H1 (cell line): Measurements from ENCODE around the gene CCDC18. TPM values are rescaled to one million over a fixed set of nuclear protein-coding genes. Genes with fewer than 3 reads are reported as not detected.

Source experiments
- CTCF ChIA-PET: fragments of 300-600 bp; sonication (Branson Sonifier 250); formaldehyde crosslinking; loops from one replicate; lab custom pipeline; 2021; ENCODE audit not compliant: partially characterized antibody; lab: Charles Lee
- POLR2A ChIA-PET: fragments of 300-600 bp; sonication (Branson Sonifier 250); formaldehyde crosslinking; loops from one replicate; lab custom pipeline; 2021; ENCODE audit warnings: inconsistent platforms; ENCODE audit not compliant: partially characterized antibody; lab: Charles Lee
- DNase-seq, 2 experiments: peaks; one replicate each; pipeline versions ENCODE4 v3.0.0 to v3.0.0-alpha.2; 2010 to 2022; ENCODE audit warnings: low spot score in 2 of 2, low read depth in 1 of 2, mixed read lengths in 1 of 2
- FAIRE-seq: peaks from 2 replicates; lab custom pipeline; 2011; peaks lifted over from hg19 to GRCh38; lab: Jason Lieb, UNC
- H2AFZ ChIP-seq: 2 replicates; pipeline ENCODE4 v1.8.1; 2012; ENCODE audit warnings: low read length, inconsistent platforms
- H2AK5ac ChIP-seq: 2 replicates; pipeline ENCODE4 v1.6.1; 2013; ENCODE audit warnings: low read depth, low read length
- H2BK120ac ChIP-seq: replicated peaks from 2 replicates; pipeline ENCODE3; 2013; ENCODE audit warnings: low read depth, low read length, inconsistent platforms
- H2BK12ac ChIP-seq: 2 replicates; pipeline ENCODE4 v1.6.1; 2013; ENCODE audit warnings: low read depth, low read length
- H2BK15ac ChIP-seq: 2 replicates; pipeline ENCODE4 v1.6.1; 2013; ENCODE audit warnings: low read length
- H2BK20ac ChIP-seq: 2 replicates; pipeline ENCODE4 v1.6.1; 2013; ENCODE audit warnings: low read length
- H2BK5ac ChIP-seq: 2 replicates; pipeline ENCODE4 v1.6.1; 2013; ENCODE audit warnings: low read depth, low read length
- H3K14ac ChIP-seq: 2 replicates; pipeline ENCODE4 v1.6.1; 2013; ENCODE audit warnings: inconsistent platforms; ENCODE audit not compliant: insufficient read length
- H3K18ac ChIP-seq: 2 replicates; pipeline ENCODE4 v1.6.1; 2013; ENCODE audit warnings: low read length; ENCODE audit errors: extremely low read depth
- H3K23ac ChIP-seq: 2 replicates; pipeline ENCODE4 v1.6.1; 2013; ENCODE audit warnings: inconsistent platforms; ENCODE audit not compliant: insufficient read length
- H3K23me2 ChIP-seq: 2 replicates; pipeline ENCODE4 v1.6.1; 2013; ENCODE audit warnings: low read depth, low read length
- H3K27ac ChIP-seq: 2 replicates; pipeline ENCODE4 v1.6.1; 2011; ENCODE audit warnings: low read depth, low read length, inconsistent platforms
- H3K27me3 ChIP-seq, 4 experiments: replicated peaks in 1 of 4; 1 replicate in 1 of 4; 2 replicates in 3 of 4; pipeline versions ENCODE4 v1.6.1 to v1.8.1; 2011 to 2013; ENCODE audit warnings: low read length in 3 of 4, mild to moderate bottlenecking in 3 of 4, inconsistent platforms in 2 of 4, mixed read lengths in 2 of 4, moderate library complexity in 1 of 4; ENCODE audit not compliant: control insufficient read depth in 3 of 4, insufficient read depth in 3 of 4; ENCODE audit errors: extremely low read depth in 1 of 4
- H3K36me3 ChIP-seq, 4 experiments: 2 replicates each; pipeline versions ENCODE4 v1.6.1 to v1.8.1; 2011 to 2013; ENCODE audit warnings: mild to moderate bottlenecking in 4 of 4, low read length in 3 of 4, moderate library complexity in 2 of 4, control low read depth in 1 of 4, inconsistent platforms in 1 of 4; ENCODE audit not compliant: insufficient read depth in 4 of 4, control insufficient read depth in 2 of 4
- H3K4ac ChIP-seq: replicated peaks from 2 replicates; pipeline ENCODE3; 2013; ENCODE audit warnings: low read length, low read depth, mixed read lengths, inconsistent platforms; ENCODE audit not compliant: insufficient read length
- H3K4me1 ChIP-seq, 4 experiments: replicated peaks in 1 of 4; 1 replicate in 1 of 4; 2 replicates in 3 of 4; pipeline versions ENCODE4 v1.6.1 to v1.8.1; 2011 to 2013; ENCODE audit warnings: low read length in 3 of 4, inconsistent platforms in 2 of 4, mixed read lengths in 1 of 4; ENCODE audit not compliant: insufficient read depth in 4 of 4, control insufficient read depth in 3 of 4
- H3K4me2 ChIP-seq, 2 experiments: 2 replicates each; pipeline versions ENCODE4 v1.6.1 to v1.8.1; 2011 to 2013; ENCODE audit warnings: low read depth in 2 of 2, low read length in 2 of 2, control low read depth in 1 of 2, inconsistent platforms in 1 of 2, mild to moderate bottlenecking in 1 of 2; ENCODE audit not compliant: insufficient read depth in 1 of 2
- H3K4me3 ChIP-seq, 4 experiments: fragments of 200-600, 300-600 bp in 1 of 4; sonication (generic), shearing (Covaris generic), sonication (Bioruptor Twin) in 1 of 4; 2 replicates each; pipeline versions ENCODE4 v1.5.1 to v1.8.1; 2011 to 2016; ENCODE audit warnings: low read length in 4 of 4, low read depth in 3 of 4, control low read depth in 2 of 4, inconsistent platforms in 2 of 4, mild to moderate bottlenecking in 2 of 4, mixed read lengths in 1 of 4, moderate library complexity in 1 of 4; ENCODE audit not compliant: insufficient read depth in 2 of 4; ENCODE audit errors: extremely low read depth in 1 of 4
- H3K56ac ChIP-seq: replicated peaks from 2 replicates; pipeline ENCODE3; 2013; ENCODE audit warnings: low read depth, mild to moderate bottlenecking, mixed read lengths, low read length, inconsistent platforms; ENCODE audit not compliant: insufficient read length
- H3K79me1 ChIP-seq: 2 replicates; pipeline ENCODE4 v1.6.1; 2013; ENCODE audit warnings: low read depth, low read length, control low read depth
- H3K79me2 ChIP-seq, 2 experiments: 2 replicates each; pipeline versions ENCODE4 v1.6.1 to v1.8.1; 2012 to 2013; ENCODE audit warnings: low read length in 2 of 2, mild to moderate bottlenecking in 2 of 2, inconsistent platforms in 1 of 2; ENCODE audit not compliant: insufficient read depth in 2 of 2, control insufficient read depth in 1 of 2
- H3K9ac ChIP-seq, 4 experiments: replicated peaks in 1 of 4; 1 replicate in 1 of 4; 2 replicates in 3 of 4; pipeline versions ENCODE4 v1.6.1 to v1.8.1; 2011 to 2013; ENCODE audit warnings: low read depth in 3 of 4, low read length in 3 of 4, control low read depth in 2 of 4, mild to moderate bottlenecking in 2 of 4, moderate library complexity in 2 of 4, inconsistent platforms in 1 of 4; ENCODE audit errors: extremely low read depth in 1 of 4
- H3K9me3 ChIP-seq, 2 experiments: 2 replicates each; pipeline versions ENCODE4 v1.6.1 to v1.8.1; 2012 to 2013; ENCODE audit warnings: mild to moderate bottlenecking in 2 of 2, moderate library complexity in 2 of 2, control low read depth in 1 of 2, inconsistent platforms in 1 of 2, low read depth in 1 of 2, low read length in 1 of 2, mixed read lengths in 1 of 2; ENCODE audit not compliant: insufficient read depth in 2 of 2
- H4K20me1 ChIP-seq, 2 experiments: replicated peaks in 1 of 2; 2 replicates each; pipeline versions ENCODE3 to v1.8.1; 2011 to 2013; ENCODE audit warnings: inconsistent platforms in 2 of 2, low read length in 2 of 2, mild to moderate bottlenecking in 1 of 2; ENCODE audit not compliant: insufficient read depth in 2 of 2, control insufficient read depth in 1 of 2
- H4K5ac ChIP-seq: 2 replicates; pipeline ENCODE4 v1.6.1; 2013; ENCODE audit warnings: low read length, low read depth, mixed read lengths, inconsistent platforms; ENCODE audit not compliant: insufficient read length
- H4K8ac ChIP-seq: 2 replicates; pipeline ENCODE4 v1.8.0; 2013; ENCODE audit warnings: mild to moderate bottlenecking, moderate library complexity, low read length, inconsistent platforms; ENCODE audit not compliant: insufficient read depth; ENCODE audit errors: extremely low read depth
- H4K91ac ChIP-seq: replicated peaks from 2 replicates; pipeline ENCODE3; 2013; ENCODE audit warnings: low read length, mixed read lengths, inconsistent platforms; ENCODE audit not compliant: insufficient read length
- CBX5 ChIP-seq: fragments of 300-800, 300-1000 bp; sonication (generic); IDR thresholded peaks from 2 replicates; pipeline ENCODE4 v1.7.1; 2016; ENCODE audit warnings: antibody characterized with exemption, low read length, low read depth
- CHD2 ChIP-seq: IDR thresholded peaks from 2 replicates; pipeline ENCODE4 v1.6.1; 2012; ENCODE audit warnings: low read length, improper control_type of control experiment
- E2F6 ChIP-seq: IDR thresholded peaks from 2 replicates; pipeline ENCODE4 v1.6.1; 2012; ENCODE audit warnings: inconsistent platforms
- GTF2F1 ChIP-seq: IDR thresholded peaks from 2 replicates; pipeline ENCODE4 v1.6.1; 2012; ENCODE audit warnings: low read depth, low read length, improper control_type of control experiment, borderline replicate concordance
- JUN ChIP-seq: IDR thresholded peaks from 2 replicates; pipeline ENCODE4 v1.6.1; 2011; ENCODE audit warnings: low read depth, mild to moderate bottlenecking, improper control_type of control experiment, low read length
- MAFK ChIP-seq: IDR thresholded peaks from 2 replicates; pipeline ENCODE4 v1.6.1; 2012; ENCODE audit warnings: low read depth, mild to moderate bottlenecking, improper control_type of control experiment, low read length
- POU5F1 ChIP-seq: IDR thresholded peaks from 2 replicates; pipeline ENCODE4 v1.6.1; 2011; ENCODE audit warnings: low read depth, mild to moderate bottlenecking, low read length, moderate library complexity
- RFX5 ChIP-seq: IDR thresholded peaks from 2 replicates; pipeline ENCODE4 v1.6.1; 2011; ENCODE audit warnings: low read depth, low read length, improper control_type of control experiment, borderline replicate concordance
- SIN3A ChIP-seq, 2 experiments: IDR thresholded peaks in 1 of 2; conservative IDR thresholded peaks in 1 of 2; 2 replicates each; pipeline ENCODE4 v1.6.1; 2011 to 2012; ENCODE audit warnings: low read length in 2 of 2, improper control_type of control experiment in 1 of 2, low read depth in 1 of 2, mild to moderate bottlenecking in 1 of 2
- SP1 ChIP-seq: IDR thresholded peaks from 2 replicates; pipeline ENCODE4 v1.6.1; 2011; ENCODE audit warnings: low read depth, low read length
- USF2 ChIP-seq: IDR thresholded peaks from 2 replicates; pipeline ENCODE4 v1.6.1; 2011; ENCODE audit warnings: low read length, improper control_type of control experiment
- YY1 ChIP-seq: IDR thresholded peaks from 2 replicates; pipeline ENCODE4 v1.6.1; 2011; ENCODE audit warnings: low read depth, mild to moderate bottlenecking, low read length
- WGBS, 2 experiments: shearing (Covaris generic) in 1 of 2; methylation state at CpG; one replicate each; pipeline versions ENCODE4 v1.1.6 to v1.1.7; 2013 to 2015; ENCODE audit warnings: low lambda C conversion rate in 2 of 2, mixed read lengths in 2 of 2, inconsistent platforms in 1 of 2, low coverage in 1 of 2, missing lambda C conversion rate in 1 of 2; ENCODE audit not compliant: insufficient replicate concordance in 2 of 2, insufficient coverage in 1 of 2, insufficient read length in 1 of 2; ENCODE audit errors: extremely low coverage in 1 of 2, missing lambda C conversion rate in 1 of 2; 5-methylcytosine and 5-hydroxymethylcytosine counted together
- polyA plus RNA-seq, 7 experiments: library from polyadenylated mRNA; depleted of rRNA in 3 of 7; stranded (reverse) in 5 of 7; unstranded in 2 of 7; fragments of >200 nt in 5 of 7; fragments of 200-250 nt in 2 of 7; gene quantifications; 1 replicate in 5 of 7; 2 replicates in 1 of 7; 4 replicates in 1 of 7; pipeline versions ENCODE4 v1.2.1 to v1.2.3, GENCODE V29; 2011 to 2013; ENCODE audit warnings: missing spikeins in 2 of 7, mixed read lengths in 2 of 7
- total RNA-seq: library from RNA; stranded (reverse); fragmentation: NEBNext Ultra II Directional; extraction: Animal tissue kit (Norgen Biotek cat#: 25700); gene quantifications from 2 replicates; pipeline ENCODE4 v1.2.1, GENCODE V29; 2021

CCDC18 gene
- total and polyA plus RNA-seq, 2 of the 8 experiments (the other 6 are each of a cell fraction or from before 2014, with no cell fraction given) = 3.0 to 21.2 TPM

- no peak for FAIRE-seq
- H3K9ac ChIP-seq = no peak overlapping the region
- TF ChIP-seq YY1 = no peak
- TF ChIP-seq JUN = no peak
- TF ChIP-seq E2F6 = no peak
- TF ChIP-seq GTF2F1 = no peak
- TF ChIP-seq USF2 = no peak
- TF ChIP-seq RFX5 = no peak
- no peak for TF ChIP-seq SIN3A (conservative IDR thresholded peaks at IDR 0.05 in 1 of 2, IDR thresholded peaks at IDR 0.05 in 1 of 2; ENCODE audit: low read depth in 1 of 2, low read length in 2 of 2)
- TF ChIP-seq MAFK = no peak
- no peak for TF ChIP-seq CBX5
- TF ChIP-seq POU5F1 = no peak
- TF ChIP-seq CHD2 = no peak
- no peak for TF ChIP-seq SP1
Observed at GRCh38 chr1:93223023-93223675, 42.6 kb downstream of the CCDC18 start.

More at GRCh38 chr1:93223023-93223675, 42.6 kb downstream of the CCDC18 start:
- Histone ChIP-seq H3K27ac (no peak overlapping the region), H2AFZ (no peak overlapping the region), H4K8ac (no peak overlapping the region), H3K36me3 (peaks cover 3 to 69% (median 24%) of the 10 kb centered on the region in 4 experiments; a peak in 7 of 8 replicates), H4K20me1 (no peaks in the 10 kb centered on the region), H2BK5ac (no peak overlapping the region), H3K79me1 (no peaks in the 10 kb centered on the region), H2BK15ac (no peak overlapping the region), H2AK5ac (no peak overlapping the region), H3K27me3 (no peaks in the 10 kb centered on the region), H3K14ac (no peak overlapping the region), H2BK20ac (no peak overlapping the region), H3K18ac (no peak overlapping the region), H3K56ac (no peak overlapping the region), H4K5ac (no peak overlapping the region), H2BK12ac (no peak overlapping the region), H3K9me3 (peaks cover 0 to 3% of the 10 kb centered on the region in 2 experiments; a peak in 1 of 4 replicates), H3K23me2 (no peaks in the 10 kb centered on the region), H3K79me2 (no peaks in the 10 kb centered on the region), H3K4me2 (no peak overlapping the region), H4K91ac (no peak overlapping the region), H3K23ac (no peak overlapping the region), H3K4ac (no peak overlapping the region), H3K4me3 (no peak overlapping the region), H3K4me1 (no peaks in the 10 kb centered on the region), H2BK120ac (no peak overlapping the region)
- POLR2A ChIA-PET = no interaction called here
- CTCF ChIA-PET = interaction anchor here (0.8 to 1.1 kb wide), 3 partner anchors 23 to 85 kb away, joined by 3 to 4 read pairs (median 3); no protein-coding TSS in a partner anchor
- 94% methylated on average over 2 of the region's 2 CpGs; no CpG with 5 or more reads in 1 of the 2 experiments for WGBS, 2 experiments
- no peak for DNase-seq
